GM13976 (cell line): ENCODE results near the gene CENPE.
A peak's percentile ranks its signal among the peaks of the same experiment; 100 is the strongest.

Experiments used
- DNase-seq: peaks from one replicate; pipeline ENCODE4 v3.0.0; 2012; ENCODE audit warnings: low spot score
- in situ Hi-C: fragments of 300-500 bp; cut with MboI; formaldehyde crosslinking; loops from one replicate; pipeline ENCODE4 v1.12.0; 2022; ENCODE audit warnings: low sequenced_read_pairs, mixed read lengths, inconsistent platforms; ENCODE audit not compliant: unreplicated experiment
- TF ChIP-seq, protein P1 (sequence below): IDR thresholded peaks from 2 replicates; pipeline ENCODE4 v1.5.1; 2012; ENCODE audit warnings: borderline replicate concordance, mild to moderate bottlenecking; ENCODE audit not compliant: insufficient read depth; ENCODE audit errors: extremely low read depth, missing control alignments, control extremely low read depth

Gene CENPE

GRCh38 chr4:103105558-103106356 is 92.4 kb downstream of the CENPE start:
- TF ChIP-seq, protein P1, sequence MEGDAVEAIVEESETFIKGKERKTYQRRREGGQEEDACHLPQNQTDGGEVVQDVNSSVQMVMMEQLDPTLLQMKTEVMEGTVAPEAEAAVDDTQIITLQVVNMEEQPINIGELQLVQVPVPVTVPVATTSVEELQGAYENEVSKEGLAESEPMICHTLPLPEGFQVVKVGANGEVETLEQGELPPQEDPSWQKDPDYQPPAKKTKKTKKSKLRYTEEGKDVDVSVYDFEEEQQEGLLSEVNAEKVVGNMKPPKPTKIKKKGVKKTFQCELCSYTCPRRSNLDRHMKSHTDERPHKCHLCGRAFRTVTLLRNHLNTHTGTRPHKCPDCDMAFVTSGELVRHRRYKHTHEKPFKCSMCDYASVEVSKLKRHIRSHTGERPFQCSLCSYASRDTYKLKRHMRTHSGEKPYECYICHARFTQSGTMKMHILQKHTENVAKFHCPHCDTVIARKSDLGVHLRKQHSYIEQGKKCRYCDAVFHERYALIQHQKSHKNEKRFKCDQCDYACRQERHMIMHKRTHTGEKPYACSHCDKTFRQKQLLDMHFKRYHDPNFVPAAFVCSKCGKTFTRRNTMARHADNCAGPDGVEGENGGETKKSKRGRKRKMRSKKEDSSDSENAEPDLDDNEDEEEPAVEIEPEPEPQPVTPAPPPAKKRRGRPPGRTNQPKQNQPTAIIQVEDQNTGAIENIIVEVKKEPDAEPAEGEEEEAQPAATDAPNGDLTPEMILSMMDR: no peak
- no peak for DNase-seq
- in situ Hi-C loops: no loop called here

GRCh38 chr4:103104886-103105285 is 93.3 kb downstream of the CENPE start:
- TF ChIP-seq, protein P1: no peak
- in situ Hi-C loops: no loop called here
- no peak for DNase-seq

DNA sequence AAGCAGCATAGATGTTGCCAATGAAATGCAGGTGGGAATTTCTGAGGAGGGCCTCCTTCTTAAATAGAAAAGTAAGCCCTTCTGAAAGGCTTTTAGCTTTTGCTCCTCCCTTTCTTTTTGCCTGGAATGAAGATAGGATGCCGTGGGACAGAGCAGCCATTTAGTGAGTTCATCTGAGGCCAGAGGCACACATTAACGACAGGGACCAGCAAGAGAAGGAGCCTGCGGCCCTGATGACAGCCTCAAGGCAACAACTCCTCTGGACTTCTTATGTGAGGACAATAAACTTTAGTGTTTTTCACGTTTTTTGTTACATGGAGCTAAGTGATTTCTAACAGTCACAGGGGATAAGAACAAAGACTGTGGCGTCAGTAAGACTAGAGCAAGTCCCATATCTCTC is 97.5 kb downstream of the CENPE start:
- DNase-seq: no peak
- in situ Hi-C loops: no loop called here
- TF ChIP-seq, protein P1: no peak

DNA sequence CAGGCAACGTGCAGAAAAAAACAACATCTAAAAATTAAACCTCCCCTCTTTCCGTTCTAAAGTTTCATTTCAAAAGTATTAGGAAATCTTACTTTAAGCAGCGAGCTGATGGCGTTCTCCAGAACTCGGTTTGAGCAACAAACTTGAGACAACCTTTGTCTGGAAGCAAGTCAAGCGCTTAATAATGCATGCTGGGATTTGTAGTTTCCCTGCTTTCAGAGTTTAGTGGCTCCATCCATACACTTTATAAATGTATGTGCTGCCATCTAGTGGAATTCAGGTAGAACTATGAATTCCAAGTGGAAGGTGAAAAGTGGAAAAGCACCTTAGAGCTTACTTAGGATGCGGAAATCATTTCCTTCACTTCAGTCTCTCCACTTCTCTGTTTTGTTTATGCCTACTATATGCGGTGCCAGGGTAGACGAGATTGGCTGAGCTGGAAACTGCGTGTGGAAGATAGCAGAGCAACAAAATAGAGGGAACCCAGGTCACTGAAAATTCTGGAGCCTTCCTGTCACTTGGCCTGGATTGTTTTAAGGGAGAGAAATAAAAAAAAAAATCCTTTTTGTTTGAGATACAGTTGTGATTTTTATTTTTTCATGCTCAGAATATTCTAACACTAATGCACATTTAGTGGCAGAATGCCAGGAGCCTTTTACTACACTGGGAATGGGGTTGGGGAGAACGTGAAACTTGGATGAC is 98.3 kb downstream of the CENPE start, which contains the start of gene BDH2:
TSS of gene BDH2 (minus strand) at position 144 of the 702 bp plus-strand sequence. CDS start 3,580 bp downstream, outside the sequence.
- TF ChIP-seq, protein P1: peak; percentile 66
- in situ Hi-C loops: loop anchor here (5.0 to 10.0 kb wide), 2 partner anchors 473 to 655 kb away; no protein-coding TSS in a partner anchor
- peak; percentile 78 for DNase-seq

DNA sequence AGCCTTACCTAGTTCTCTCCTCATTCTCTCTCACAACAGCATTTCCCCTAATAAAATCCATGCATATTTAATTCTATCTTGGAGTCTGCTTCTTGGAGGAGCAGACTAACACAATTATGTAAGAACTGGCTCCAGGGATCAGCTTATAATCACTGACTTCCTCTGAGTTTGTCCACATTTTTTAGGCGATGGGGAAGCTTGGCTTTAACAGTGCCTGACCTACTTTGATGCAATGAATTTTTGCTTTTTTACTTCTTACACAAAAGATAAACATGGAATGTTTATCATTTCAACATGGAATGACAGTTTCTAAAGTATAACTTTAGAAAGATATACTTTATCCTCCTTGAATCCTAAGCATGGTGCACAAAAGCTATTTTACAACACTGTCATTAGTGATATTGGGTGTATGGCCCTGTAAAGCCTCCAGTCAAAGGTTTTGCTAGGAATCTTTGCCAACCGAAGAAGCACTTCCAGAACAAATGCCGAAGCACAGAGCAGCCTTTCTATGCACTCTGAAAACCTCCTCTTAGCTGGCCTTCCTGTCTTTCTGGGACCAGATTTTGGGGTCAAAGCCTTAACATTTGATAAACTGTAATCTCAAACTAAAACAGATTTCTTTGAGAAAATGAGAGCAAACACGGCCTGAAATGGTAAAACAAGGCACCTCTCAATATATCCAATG is 99.2 kb downstream of the CENPE start:
- DNase-seq: no peak
- TF ChIP-seq, protein P1: no peak
- in situ Hi-C loops: loop anchor here (5.0 to 10.0 kb wide), 2 partner anchors 472 to 654 kb away; no protein-coding TSS in a partner anchor

DNA sequence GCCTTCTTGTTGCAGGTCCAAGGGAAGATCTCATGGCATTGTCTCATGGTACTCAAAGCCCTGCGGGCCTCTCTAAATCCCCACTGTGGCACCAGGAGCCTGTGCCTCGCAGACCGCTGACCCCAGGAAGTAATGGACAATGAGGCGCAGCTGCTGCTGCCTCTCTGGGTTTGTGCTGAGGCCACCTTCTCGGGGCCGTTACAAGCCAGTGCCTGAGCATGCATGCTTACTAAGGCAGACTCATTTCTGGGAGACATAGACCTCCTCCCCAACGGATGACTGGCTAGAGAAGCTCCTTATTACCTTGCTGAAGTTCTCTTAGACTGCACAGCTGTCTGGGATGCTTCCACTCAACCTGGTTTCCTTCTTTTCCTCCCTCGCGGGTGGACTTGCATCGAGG is 99.8 kb downstream of the CENPE start:
- TF ChIP-seq, protein P1: no peak
- in situ Hi-C loops: loop anchor here (5.0 to 10.0 kb wide), 2 partner anchors 471 to 654 kb away; no protein-coding TSS in a partner anchor
- DNase-seq: no peak
